ENCODE data around the gene HYAL4.

GRCh38 chr7:123883154-123883553 lies 38.2 kb downstream of the HYAL4 start:
- TF ChIP-seq POLR2A (IDR thresholded peaks at IDR 0.05) (no peak), CTCF (IDR thresholded peaks at IDR 0.05) (no peak)
